Adrenal gland (tissue), 5 donors: ENCODE results near the gene DNAJC5.

ENCODE experiments used
- POLR2A ChIP-seq, 2 donors: fragments of 450-650 bp; IDR thresholded peaks; one replicate each; pipeline ENCODE4 v1.6.1; 2017; ENCODE audit warnings: antibody characterized with exemption in 2 of 2, mild to moderate bottlenecking in 2 of 2, moderate library complexity in 1 of 2
- TF ChIP-seq, protein P1 (sequence below), 6 experiments: fragments of 450-650 bp in 4 of 6; fragments of 200-600 bp in 2 of 6; sonication (generic) in 1 of 6; IDR thresholded peaks; 1 replicate in 5 of 6; 2 replicates in 1 of 6; pipeline versions ENCODE4 v1.5.1 to v1.8.0; 2016 to 2021; ENCODE audit warnings: antibody characterized with exemption in 6 of 6, mild to moderate bottlenecking in 2 of 6, moderate library complexity in 1 of 6
- donor health status: DM: no; HTN: no; CAD: no.

DNA sequence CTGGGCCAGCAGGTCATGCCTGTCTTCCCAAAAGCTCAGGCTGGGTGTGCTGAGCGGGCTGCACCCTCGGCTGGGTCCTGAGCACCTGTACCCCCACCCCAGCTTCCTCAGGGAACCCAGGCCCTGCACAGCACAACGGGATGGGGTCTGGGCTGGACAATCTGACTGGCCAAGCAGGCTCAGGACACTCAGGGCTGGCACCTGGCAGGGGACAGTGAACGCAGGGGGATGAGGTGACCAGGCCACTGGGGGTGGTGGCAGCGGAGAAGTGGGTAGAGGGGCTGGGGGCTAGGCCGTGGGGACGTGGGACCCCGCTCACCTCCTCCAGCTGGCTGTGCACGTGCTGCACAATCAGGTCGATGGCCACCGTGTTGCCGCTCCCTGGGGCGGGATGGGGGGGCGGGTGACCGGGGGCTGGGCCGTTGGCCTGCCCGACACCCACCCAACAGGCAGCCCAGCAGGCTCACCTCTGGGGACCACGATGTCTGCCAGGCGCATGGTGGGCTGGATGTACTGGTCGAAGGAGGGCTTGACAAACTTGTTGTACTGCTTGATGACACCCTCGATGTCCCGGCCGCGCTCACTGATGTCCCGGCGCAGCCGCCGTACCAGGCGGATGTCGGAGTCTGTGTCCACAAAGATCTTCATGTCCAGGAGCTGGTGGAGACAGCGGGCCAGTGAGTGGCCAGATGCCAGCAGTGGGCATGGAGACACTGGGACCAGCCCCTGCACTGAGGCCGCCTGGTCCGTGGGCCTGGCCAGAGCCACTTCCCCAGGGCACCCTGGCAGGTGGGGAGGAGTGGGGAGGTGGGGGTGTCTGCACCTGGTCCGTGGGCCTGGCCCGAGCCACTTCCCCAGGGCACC, 49.4 kb downstream of the DNAJC5 start:
- TF ChIP-seq, protein P1, sequence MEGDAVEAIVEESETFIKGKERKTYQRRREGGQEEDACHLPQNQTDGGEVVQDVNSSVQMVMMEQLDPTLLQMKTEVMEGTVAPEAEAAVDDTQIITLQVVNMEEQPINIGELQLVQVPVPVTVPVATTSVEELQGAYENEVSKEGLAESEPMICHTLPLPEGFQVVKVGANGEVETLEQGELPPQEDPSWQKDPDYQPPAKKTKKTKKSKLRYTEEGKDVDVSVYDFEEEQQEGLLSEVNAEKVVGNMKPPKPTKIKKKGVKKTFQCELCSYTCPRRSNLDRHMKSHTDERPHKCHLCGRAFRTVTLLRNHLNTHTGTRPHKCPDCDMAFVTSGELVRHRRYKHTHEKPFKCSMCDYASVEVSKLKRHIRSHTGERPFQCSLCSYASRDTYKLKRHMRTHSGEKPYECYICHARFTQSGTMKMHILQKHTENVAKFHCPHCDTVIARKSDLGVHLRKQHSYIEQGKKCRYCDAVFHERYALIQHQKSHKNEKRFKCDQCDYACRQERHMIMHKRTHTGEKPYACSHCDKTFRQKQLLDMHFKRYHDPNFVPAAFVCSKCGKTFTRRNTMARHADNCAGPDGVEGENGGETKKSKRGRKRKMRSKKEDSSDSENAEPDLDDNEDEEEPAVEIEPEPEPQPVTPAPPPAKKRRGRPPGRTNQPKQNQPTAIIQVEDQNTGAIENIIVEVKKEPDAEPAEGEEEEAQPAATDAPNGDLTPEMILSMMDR (IDR thresholded peaks at IDR 0.05) = no peak
- no peak for TF ChIP-seq POLR2A (IDR thresholded peaks at IDR 0.05)
